Stimulated activated CD8-positive, alpha-beta memory T cell treated with anti-CD3 and anti-CD28 coated beads, Interleukin-4, amount 100 ng/mL, for 1 hour (primary cell): ENCODE measurements around the gene FGF14.

Source experiments
- DNase-seq, 2 donors: peaks; one replicate each; pipeline ENCODE4 v3.0.0-alpha.2; 2020; ENCODE audit warnings: low read depth in 2 of 2, low spot score in 1 of 2

Gene FGF14

DNA sequence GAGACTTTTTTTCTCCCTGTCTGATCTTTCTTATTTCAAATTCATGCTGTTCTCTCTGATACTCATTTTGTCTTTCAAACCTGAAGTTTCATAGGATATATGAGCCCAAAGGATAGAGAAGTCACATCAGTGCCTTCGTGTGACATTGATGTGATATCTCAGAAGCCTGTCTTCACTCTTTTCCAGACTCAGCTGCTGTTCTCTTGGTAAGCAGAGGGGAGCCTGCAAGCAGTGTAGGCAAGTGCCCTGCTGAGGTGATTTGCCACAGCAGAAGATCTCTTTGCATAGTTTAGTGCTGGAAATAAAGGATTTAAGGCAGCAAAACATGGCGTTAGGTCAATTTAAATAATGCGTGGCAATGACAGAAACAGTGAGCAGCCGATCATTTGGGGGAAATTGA is 602.7 kb downstream of the FGF14 start:
- no peak for DNase-seq

DNA sequence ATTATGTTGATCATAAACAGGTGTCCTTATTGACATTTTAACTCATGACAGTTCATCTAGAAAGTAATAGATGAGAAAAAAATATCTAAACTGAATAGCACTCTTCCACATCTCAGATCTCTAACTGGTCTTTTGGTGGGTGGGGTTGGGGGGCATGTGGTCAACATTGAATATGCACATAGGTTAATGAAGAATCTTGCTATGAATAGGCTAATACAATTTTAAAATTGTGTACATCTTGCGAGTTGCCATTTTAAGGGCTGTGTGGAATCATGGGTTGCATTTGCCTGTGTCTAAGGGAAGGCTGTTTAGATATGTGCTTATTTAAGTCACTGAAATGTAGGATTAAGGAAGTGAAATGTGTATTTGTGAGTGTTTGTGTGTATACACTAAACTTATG is 603.4 kb downstream of the FGF14 start:
- DNase-seq = no peak

DNA sequence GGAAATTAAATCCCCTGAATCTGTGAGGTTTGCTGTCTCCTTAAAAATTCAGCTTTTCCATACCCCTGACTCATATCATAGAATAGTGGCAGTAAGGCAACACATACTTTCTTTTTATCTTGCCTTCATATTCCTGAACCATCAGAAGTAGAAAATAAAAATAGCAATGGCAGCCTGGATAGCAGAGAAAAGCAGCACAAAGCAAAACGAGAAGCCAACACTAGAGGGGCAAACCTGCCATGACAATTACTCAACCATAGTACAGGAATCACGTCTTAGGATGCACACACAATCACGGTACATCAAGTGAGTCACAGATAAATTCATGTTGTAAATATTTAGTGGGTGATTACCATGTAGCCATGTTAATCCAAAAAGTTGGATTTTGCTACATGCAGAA is 606.4 kb downstream of the FGF14 start:
- DNase-seq = no peak

DNA sequence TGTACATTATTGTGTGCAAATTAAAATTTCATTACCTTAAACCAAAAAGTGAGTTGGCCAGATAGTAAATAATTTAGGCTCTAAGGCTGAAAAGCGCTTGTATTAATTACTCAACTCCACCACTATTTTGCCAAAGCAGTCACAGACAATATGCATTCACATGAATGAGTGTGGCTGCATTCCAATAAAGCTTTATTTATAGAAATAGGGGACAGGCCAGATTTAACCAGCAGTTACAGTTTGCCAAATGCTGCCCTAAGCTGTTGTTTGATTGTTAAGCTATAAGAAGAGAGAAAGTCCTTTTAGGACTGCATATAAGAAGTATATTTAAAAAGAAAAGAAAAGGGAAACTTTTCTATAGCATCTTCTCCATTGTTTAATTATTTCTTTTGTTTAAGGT is 606.8 kb downstream of the FGF14 start:
- no peak for DNase-seq

DNA sequence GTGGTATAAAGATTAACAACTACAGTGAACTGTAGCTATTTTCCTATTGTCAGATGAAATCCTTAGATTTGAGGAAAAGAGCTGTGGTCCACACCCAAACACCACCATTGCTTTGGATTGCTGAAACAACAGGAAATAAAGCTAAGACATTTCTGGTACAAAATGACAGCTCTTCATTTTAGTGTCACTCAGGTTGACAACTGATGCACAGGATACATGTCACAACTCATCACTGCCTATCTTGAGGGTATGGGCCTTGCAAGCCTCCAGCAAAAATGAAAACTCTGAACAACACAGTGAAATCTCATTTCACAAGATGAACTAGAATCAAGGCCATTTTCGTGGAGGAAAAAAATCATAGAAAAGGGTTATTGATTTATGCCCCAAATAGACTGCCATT is 609.7 kb downstream of the FGF14 start:
- DNase-seq = no peak

DNA sequence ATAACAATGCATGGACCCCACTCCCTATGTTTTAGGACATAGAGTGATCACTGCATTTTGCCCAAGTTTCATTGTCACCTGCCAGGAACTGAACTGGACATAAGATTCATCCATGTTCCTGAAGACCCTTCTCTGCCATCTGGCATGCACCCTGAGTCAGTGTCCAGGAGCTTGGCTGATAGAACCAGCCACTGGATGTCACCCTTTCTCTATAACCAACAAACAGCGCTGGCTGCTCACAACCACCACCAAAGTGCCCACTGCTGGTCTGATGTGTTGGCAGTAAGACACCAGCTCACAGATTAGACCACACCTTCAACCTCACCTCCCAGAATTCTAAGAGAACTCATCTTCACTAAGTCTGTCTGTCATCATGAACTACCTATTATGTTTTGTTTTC is 616.0 kb downstream of the FGF14 start:
- DNase-seq = no peak

DNA sequence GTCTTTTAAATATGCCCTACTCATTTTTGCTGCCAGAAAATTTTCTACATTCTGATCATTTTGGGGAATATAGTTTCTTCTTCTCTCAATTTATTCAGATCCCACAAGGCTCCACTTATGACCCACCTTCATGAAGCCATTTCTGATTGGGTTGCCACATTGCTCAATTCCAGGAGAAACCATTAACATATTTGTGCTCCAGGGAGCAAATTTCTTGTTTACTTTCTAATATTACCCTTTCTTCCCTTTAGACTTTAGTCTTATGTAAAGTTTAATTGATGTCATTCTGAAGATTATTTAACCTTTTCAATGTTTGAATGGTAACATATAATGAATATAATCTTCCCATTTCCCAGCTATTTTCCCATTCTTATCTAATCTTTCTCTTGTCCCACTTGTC is 617.5 kb downstream of the FGF14 start:
- DNase-seq = no peak

DNA sequence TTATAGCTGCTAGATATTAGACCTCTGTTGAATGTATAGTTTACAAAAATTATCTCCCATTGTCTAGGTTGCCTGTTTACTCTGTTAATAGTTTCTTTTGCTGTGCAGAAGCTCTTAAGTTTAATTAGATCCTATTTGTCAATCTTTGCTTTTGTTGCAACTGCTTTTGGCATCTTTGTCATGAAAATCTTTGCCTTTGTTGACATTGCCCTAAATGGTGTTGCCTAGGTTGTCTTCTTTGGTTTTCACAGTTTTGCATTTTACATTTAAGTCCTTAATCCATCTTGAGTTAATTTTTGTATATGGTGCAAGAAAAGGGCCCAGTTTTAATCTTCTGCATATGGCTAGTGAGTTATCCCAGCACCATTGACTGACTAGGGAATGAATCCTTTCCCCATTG is 618.3 kb downstream of the FGF14 start:
- no peak for DNase-seq

DNA sequence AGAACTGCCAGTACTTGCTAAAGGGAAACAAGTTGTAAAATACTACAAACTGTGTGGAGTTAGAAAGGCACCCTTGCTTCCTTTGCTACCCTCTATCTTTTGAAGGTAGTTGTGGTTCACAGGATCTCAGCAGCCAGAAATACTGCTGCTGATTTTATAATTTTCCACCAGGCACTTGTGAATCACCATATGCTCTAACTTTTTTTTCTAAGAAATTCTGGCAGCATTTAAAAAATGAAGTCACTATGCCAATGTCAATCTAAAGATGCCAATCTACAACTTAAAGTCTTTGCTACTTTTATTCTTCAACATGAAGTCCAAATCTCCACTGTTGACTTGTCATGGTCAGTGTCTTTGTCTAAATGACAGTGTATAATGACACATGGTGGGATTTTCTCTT is 621.6 kb downstream of the FGF14 start:
- DNase-seq = no peak

DNA sequence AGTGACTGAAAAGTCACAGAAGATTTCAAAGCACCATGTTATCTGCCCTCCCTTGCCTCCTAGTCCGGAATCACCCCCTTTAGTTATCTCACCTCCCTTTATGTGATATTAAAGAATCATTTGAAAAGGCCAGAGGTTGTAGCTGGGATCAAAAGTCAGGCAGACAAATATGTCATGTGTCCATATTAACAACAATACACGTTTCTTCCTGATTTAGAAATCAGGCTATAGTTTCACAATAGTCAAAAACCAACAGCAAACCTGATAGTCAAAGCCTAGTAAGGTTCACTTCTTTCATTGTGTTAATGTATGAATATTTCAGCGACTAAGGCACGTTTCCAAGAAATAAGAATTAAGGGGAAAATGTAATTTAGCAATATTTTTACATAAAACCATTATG is 622.7 kb downstream of the FGF14 start:
- DNase-seq = no peak

DNA sequence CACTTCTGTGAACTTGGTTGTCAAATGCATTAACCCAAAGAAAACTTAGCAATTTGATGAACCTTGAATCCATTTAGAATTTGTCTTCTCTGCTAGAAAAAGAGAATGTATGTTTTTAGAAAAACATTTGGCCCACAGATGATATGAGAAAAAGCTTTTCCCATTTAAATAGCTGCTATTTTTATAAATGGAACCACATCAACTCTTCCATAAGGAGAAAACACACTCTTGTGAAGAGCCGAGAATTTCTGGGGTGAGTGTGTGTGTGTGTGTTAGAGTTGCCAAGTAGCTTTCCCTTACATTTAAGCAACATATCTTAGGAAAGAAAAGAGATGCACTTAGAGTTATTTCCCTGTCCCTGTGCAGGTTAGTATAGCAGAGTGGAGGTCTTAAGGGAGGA is 626.6 kb downstream of the FGF14 start:
- no peak for DNase-seq

DNA sequence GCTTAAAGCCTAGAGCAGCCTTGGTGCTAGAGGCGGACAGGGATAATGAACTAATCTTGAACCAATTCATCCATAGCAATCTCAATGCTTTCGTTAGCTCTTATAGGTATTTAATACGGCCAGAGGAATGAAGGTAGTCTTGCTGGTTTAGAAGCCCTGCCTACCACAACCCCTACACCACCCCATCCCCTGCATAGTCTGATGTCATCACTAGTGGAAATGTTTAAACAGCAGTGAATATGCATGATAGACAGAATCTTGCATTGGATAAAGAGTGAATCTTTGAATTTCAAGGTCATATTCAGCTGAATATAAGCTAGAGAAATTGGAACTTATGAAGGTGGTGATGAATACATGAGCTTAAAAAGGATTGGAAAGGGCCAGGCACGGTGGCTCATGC is 627.5 kb downstream of the FGF14 start:
- no peak for DNase-seq

DNA sequence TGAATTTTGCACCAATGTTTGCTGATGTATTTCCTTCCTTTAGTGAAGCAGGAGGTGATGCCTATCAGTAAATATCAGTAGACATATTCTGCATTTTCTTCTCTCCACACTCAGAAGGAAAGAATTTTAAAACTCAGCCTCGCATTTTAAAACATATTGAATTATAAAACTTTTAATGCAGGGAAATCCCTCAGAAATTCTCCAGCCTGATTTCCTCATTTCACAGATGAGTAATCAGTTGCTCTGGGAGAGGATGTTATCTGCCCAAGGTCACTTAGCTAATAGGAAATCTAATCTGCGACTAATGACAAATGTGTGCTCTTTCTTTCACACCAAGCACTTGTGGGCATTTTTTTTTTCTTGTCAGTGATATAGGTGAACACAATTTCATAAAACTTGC is 628.8 kb downstream of the FGF14 start:
- DNase-seq = no peak

DNA sequence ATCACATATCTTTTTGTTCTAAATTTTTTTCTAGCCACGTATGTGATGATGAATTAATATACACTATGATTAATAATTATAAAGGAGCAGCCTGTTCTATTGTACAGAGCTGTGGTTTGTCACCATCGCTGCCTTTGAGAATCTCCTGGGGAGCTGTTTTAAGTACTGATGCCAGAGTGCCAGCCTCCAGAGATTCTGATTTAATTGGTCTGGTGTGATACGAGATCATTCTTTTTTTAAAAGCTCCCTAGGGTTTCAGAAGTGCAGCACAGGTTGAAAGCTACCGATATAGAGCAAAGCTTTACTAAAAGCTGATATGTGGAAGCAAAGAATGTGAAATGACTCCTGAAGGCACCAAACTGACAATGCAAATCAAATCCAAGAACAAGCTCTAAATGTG is 634.7 kb downstream of the FGF14 start:
- DNase-seq = no peak

DNA sequence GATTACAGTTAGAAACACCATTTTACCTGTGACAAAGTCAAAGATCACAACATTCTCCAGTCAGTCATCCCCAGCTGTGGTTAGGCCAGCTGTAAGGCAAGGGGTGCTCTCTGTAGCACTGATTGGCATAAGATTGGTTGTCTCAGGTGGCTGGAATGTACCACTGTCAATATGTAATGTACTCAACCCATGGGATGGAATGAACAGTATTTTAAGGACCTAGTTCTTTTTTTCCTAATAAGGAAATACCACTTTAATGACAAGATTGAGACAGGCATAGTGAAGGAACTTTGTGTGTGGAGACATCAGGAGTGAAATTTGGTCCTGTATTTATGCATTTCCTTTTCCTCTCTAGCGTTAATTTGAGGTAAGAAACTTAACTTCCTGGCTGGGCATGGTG is 638.7 kb downstream of the FGF14 start:
- DNase-seq = no peak

DNA sequence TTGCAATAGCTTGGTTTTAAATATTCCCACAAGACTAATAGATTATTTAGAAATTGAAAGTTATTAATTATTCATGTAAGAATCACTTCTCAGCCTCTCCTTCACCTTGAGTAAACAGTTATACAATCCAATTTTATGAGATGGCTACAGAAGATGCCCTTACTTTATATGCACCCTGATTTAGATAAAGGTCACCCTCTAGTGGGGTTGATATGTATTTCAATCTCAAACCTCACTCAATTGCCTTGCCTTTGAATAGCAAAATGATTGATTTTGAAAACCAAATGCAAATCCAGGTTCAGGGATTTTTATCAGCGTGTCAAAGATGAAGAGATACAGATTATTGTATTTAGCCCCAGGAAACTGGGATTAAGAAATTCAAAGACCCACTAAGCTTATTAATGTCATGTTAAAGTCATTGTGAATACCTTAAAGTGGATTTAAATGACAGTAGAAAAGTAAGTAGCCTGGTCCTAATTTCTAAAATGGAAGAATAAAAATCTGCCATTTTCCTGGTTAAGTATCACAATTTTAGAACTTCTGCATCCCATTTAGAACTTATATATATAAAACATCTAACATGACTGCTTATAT is 644.3 kb downstream of the FGF14 start:
- no peak for DNase-seq

DNA sequence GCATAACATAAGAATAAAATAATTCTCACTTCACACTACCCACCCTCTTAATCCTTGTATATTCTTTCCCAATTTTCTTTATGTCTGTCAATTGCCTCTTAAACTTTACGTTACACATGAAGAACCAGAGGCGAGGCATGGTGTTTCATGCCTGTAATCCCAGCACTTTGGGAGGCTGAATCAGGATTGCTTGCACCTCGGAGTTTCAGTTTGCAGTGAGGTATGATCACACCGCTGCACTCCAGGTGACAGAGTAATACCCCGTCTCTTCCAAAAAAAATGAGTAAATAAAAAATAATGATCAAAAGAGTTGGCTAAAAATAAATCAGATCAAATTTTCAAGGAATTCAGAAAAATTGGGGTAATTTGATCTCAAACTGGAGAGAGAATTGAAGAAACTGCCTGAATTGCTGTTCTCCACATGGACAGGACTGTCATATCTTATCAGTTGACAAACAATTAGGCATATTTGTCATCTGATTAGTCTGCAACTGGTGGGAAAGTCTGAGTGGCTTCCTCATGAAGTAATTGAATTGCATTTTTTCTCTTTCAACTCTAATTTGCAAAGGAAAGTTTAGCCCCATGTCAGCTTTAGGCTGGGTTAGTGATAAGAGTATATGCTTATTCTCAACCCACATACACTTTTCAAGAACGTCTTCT is 646.5 kb downstream of the FGF14 start:
- DNase-seq = no peak

DNA sequence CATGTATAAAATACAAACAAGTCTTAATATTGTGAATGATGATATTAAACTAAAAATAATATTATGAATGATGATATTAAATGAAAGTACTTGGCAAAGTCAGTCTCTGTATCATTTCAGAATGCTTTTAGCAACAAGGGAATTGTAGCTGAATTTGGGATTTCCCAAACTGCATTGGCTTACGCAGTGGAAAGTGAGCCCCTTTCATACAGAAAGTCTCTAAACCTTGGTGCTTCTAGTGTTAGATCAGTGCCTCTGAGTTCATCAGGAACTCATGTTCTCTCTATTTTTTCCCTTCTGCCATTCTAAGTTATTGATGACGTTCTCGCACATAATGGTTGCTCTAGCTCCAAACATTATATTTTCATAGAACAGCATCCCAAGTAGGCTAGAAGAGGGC is 649.4 kb downstream of the FGF14 start:
- no peak for DNase-seq

DNA sequence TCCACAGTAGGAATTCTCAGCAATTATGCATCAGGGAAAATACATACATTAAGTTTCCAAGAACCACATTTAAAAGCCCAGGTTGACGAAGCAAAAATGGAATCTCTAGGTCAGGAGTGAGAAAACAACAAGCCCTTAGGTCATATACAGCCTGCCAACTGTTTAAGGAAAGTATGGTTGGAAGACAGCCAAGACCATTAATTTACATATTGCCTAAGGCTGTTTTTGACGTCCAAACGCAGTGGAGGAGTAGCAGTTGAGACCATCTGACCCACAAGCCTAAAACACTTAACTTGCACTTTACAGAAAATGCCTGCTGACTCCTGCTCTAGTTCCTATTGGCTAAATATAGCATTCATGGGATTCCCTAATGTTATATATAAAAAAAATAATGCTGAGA is 650.4 kb downstream of the FGF14 start:
- DNase-seq = no peak

DNA sequence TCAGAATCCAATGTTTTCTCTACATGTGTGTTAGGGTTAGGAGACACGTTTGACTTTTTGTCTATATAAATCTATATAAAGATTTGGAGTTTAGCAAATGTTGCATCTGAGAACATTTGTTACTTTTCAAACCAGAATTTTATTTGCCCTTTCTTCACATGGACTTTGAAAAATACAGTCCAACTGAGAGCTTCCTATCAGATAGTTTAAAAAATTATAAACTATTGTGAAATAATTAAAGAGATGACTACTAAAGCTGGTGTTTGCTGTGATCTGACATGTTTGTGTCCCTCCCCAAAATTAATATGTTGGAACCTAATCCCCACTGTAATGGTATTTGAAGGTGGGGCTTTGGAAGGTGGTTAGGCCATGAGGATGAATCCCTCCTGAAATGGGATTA is 652.3 kb downstream of the FGF14 start:
- DNase-seq = no peak

DNA sequence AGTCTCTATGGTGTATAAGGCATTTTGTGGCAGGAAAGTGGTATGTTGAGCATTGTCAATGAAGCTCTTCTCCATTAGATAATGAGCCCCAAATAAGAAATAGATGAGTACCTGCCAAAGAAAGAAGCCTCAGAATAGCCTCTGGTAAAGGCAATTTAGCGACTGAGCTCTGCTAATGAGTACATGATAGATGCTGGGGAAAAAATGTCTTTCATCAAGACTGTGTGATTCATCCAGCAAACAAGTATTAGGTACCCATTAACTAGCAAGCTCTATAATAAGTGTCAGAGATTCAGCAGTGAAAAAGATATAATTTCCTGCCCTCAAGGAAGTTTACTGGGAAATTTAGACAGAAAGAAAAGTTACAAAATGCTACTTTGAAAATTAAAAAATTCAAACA is 654.8 kb downstream of the FGF14 start:
- DNase-seq = no peak

DNA sequence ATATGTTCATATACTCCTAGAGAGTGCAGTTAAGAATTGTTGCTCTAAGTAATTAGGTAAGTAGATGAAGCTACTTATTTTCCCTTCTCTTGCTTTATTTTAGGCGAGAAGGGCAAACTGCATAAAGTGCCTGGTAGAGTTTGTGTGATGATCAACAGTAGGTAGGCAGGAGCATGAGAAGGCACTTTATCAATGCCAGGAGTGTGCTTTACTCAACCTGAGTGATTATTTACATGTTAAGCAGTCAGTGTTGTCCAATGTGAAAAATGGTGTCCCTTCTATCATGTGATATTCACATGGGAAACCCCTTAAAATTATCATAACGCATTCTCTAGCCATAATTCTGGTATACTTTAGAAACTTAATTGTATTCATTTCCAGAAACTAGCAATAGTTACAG is 655.3 kb downstream of the FGF14 start:
- DNase-seq = no peak

DNA sequence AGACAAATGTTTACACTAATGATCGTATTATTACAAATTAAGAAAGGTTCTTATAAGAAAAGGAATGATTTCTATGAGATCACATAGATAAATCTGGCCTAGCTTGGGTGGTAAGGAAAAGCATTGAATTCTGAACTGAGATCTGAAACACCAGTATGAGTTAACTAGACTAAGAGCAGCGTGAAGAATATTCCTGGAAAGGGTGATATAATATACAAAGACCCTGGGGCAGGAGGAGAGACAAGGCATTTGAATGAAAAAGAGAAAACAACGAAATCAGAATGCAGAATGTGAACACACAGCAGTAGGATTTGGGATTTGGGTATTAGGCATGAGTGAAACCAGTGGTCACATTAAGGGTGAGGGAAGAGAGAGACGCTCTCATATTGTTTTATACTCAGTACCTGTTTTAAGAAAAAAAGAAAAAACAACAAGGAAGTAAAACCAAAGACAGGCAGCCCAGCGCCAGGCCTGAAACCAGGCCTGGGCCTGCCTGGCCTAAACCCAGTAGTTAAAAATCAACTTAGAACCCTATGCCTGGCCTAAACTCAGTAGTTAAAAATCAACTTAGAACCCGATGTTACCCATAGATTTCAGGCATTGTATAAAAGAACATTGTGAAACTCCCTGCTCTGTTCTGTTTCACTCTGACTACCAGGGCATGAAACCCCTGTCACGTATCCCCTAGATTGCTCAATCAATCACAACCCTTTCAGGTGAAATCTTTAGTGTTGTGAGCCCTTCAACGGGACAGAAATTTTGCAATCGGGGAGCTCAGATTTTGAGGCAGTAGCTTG is 662.3 kb downstream of the FGF14 start:
- DNase-seq = no peak
